ENCODE data around the gene SLC35B3.

- TF ChIP-seq POLR2AphosphoS5 (IDR thresholded peaks at IDR 0.05; ENCODE audit: low read depth, low read length) = no peak
- TF ChIP-seq POLR2A (IDR thresholded peaks at IDR 0.05; ENCODE audit: low read depth, low read length) = no peak
- no peak for TF ChIP-seq TAF1 (IDR thresholded peaks at IDR 0.05; ENCODE audit: borderline replicate concordance, low read depth, low read length)
Measured at GRCh38 chr6:8468552-8469356, 33.4 kb upstream of the SLC35B3 start.

All from GM12892 (cell line).